Caco-2 (cell line): ENCODE measurements around the gene AP3S2. TPM values are rescaled to one million over a fixed set of nuclear protein-coding genes. Genes with fewer than 3 reads are reported as not detected.

Source experiments
- BruUV-seq: library from RNA; stranded (reverse); fragments of 400-500 nt; replicated peaks from 2 replicates; lab custom pipeline; 2021; lab: Mats Ljungman, UMichigan
- CTCF ChIA-PET: fragments of 300-600 bp; sonication (Branson Sonifier 250); formaldehyde crosslinking; loops from one replicate; lab custom pipeline; 2022; ENCODE audit warnings: antibody characterized with exemption; lab: Charles Lee
- POLR2A ChIA-PET: fragments of 300-600 bp; sonication (Branson Sonifier 250); formaldehyde crosslinking; loops from one replicate; lab custom pipeline; 2022; ENCODE audit warnings: antibody characterized with exemption; lab: Charles Lee
- DNase-seq, 2 experiments: peaks; one replicate each; pipeline versions ENCODE4 v3.0.0 to v3.0.0-alpha.2; 2020 to 2022
- H3K27me3 ChIP-seq: replicated peaks from 2 replicates; pipeline ENCODE4 v1.6.0; 2011; ENCODE audit warnings: low read length; ENCODE audit not compliant: control insufficient read depth, insufficient read depth
- H3K36me3 ChIP-seq: 2 replicates; pipeline ENCODE4 v1.5.1; 2011; ENCODE audit warnings: low read length; ENCODE audit not compliant: control insufficient read depth, insufficient read depth
- H3K4me1 ChIP-seq: fragments of 250-450 bp; sonication (Bioruptor Pico); 2 replicates; pipeline ENCODE4 v1.5.1; 2020; ENCODE audit warnings: mild to moderate bottlenecking
- H3K4me3 ChIP-seq: 2 replicates; pipeline ENCODE4 v1.5.1; 2011; ENCODE audit warnings: low read depth, mild to moderate bottlenecking, control low read depth, low read length
- H3K9me3 ChIP-seq: fragments of 250-450 bp; sonication (Bioruptor Pico); 2 replicates; pipeline ENCODE4 v1.5.1; 2020; ENCODE audit warnings: mild to moderate bottlenecking, moderate library complexity
- H3K27ac Mint-ChIP-seq: one replicate; pipeline ENCODE4 v1.8.0; 2022; ENCODE audit warnings: mixed read lengths; ENCODE audit not compliant: unreplicated experiment
- H3K27me3 Mint-ChIP-seq: one replicate; pipeline ENCODE4 v1.8.0; 2022; ENCODE audit warnings: mixed read lengths; ENCODE audit not compliant: insufficient read depth, unreplicated experiment
- H3K36me3 Mint-ChIP-seq: one replicate; pipeline ENCODE4 v1.8.0; 2022; ENCODE audit warnings: mild to moderate bottlenecking, mixed read lengths; ENCODE audit not compliant: insufficient read depth, unreplicated experiment
- H3K4me1 Mint-ChIP-seq: one replicate; pipeline ENCODE4 v1.8.0; 2022; ENCODE audit warnings: low read depth, mixed read lengths; ENCODE audit not compliant: unreplicated experiment
- H3K4me3 Mint-ChIP-seq: one replicate; pipeline ENCODE4 v1.8.0; 2022; ENCODE audit warnings: mild to moderate bottlenecking, moderate library complexity, mixed read lengths; ENCODE audit not compliant: unreplicated experiment
- H3K9me3 Mint-ChIP-seq: one replicate; pipeline ENCODE4 v1.8.0; 2022; ENCODE audit warnings: mixed read lengths; ENCODE audit not compliant: unreplicated experiment
- CTCF ChIP-seq, 2 experiments: fragments of 200-600 bp in 1 of 2; IDR thresholded peaks; 1 replicate in 1 of 2; 2 replicates in 1 of 2; pipeline versions ENCODE4 v1.5.1 to v1.8.0; 2011 to 2022; ENCODE audit warnings: antibody characterized with exemption in 1 of 2, control low read depth in 1 of 2, inconsistent platforms in 1 of 2, low read depth in 1 of 2, low read length in 1 of 2, mild to moderate bottlenecking in 1 of 2, moderate library complexity in 1 of 2; ENCODE audit not compliant: insufficient read depth in 1 of 2, severe bottlenecking in 1 of 2, unreplicated experiment in 1 of 2
- intact Hi-C: fragments of 100-400 bp; cut with micrococcal nuclease; formaldehyde crosslinking; loops from one replicate; pipeline ENCODE4 v1.10.0; 2022; ENCODE audit not compliant: unreplicated experiment
- total RNA-seq: library from RNA; stranded (reverse); gene quantifications from 2 replicates; pipeline ENCODE4 v1.2.3, GENCODE V29; 2022

AP3S2 gene
- total RNA-seq, 1 experiment from 2014 or later: 28.1 TPM

GRCh38 chr15:89904519-89904918, 10.7 kb upstream of the AP3S2 start:
- Histone ChIP-seq H3K27me3 (no peaks in the 10 kb centered on the region), H3K4me3 (no peak overlapping the region), H3K4me1 (peaks cover 4% of the 10 kb centered on the region), H3K36me3 (no peaks in the 10 kb centered on the region), H3K9me3 (no peaks in the 10 kb centered on the region)
- H3K9me3 Mint-ChIP-seq: no peaks in the 10 kb centered on the region
- peaks cover 9% of the 10 kb centered on the region for H3K36me3 Mint-ChIP-seq
- no peak overlapping the region for H3K27ac Mint-ChIP-seq
- ChIA-PET CTCF (no interaction called here), POLR2A (no interaction called here)
- TF ChIP-seq CTCF (IDR thresholded peaks at IDR 0.05; ENCODE audit: insufficient read depth in 1 of 2, low read depth in 1 of 2, low read length in 1 of 2, severe bottlenecking in 1 of 2, unreplicated experiment in 1 of 2): no peak
- intact Hi-C loops: no loop called here
- H3K4me3 Mint-ChIP-seq: no peak overlapping the region
- no peak for DNase-seq
- no peaks in the 10 kb centered on the region for H3K27me3 Mint-ChIP-seq
- H3K4me1 Mint-ChIP-seq: peaks cover 13% of the 10 kb centered on the region
- BruUV-seq: no TSS peak

- no peak overlapping the region for H3K4me3 Mint-ChIP-seq
- ChIA-PET CTCF (interaction anchor here (1.2 kb wide), 1 partner anchor 68 kb away, joined by 4 read pairs; no protein-coding TSS in a partner anchor), POLR2A (no interaction called here)
- H3K27me3 Mint-ChIP-seq: no peaks in the 10 kb centered on the region
- no peaks in the 10 kb centered on the region for H3K9me3 Mint-ChIP-seq
- no peak for TF ChIP-seq CTCF (IDR thresholded peaks at IDR 0.05; ENCODE audit: insufficient read depth in 1 of 2, low read depth in 1 of 2, low read length in 1 of 2, severe bottlenecking in 1 of 2, unreplicated experiment in 1 of 2)
- peaks cover 7% of the 10 kb centered on the region for H3K4me1 ChIP-seq
- no peak overlapping the region for H3K4me3 ChIP-seq
- H3K36me3 ChIP-seq: no peaks in the 10 kb centered on the region
- peaks cover 6% of the 10 kb centered on the region for H3K36me3 Mint-ChIP-seq
- no peaks in the 10 kb centered on the region for H3K27me3 ChIP-seq
- no TSS peak for BruUV-seq
- no peaks in the 10 kb centered on the region for H3K9me3 ChIP-seq
- no peak overlapping the region for H3K27ac Mint-ChIP-seq
- DNase-seq: no peak
- intact Hi-C loops: no loop called here
- peaks cover 16% of the 10 kb centered on the region for H3K4me1 Mint-ChIP-seq
Observed at GRCh38 chr15:89903858-89904130, 10.0 kb upstream of the AP3S2 start.

GRCh38 chr15:89903015-89903857, 9.4 kb upstream of the AP3S2 start:
- POLR2A ChIA-PET: no interaction called here
- peaks cover 6% of the 10 kb centered on the region for H3K36me3 Mint-ChIP-seq
- CTCF ChIA-PET: interaction anchor here (1.2 kb wide), 1 partner anchor 68 kb away, joined by 4 read pairs; no protein-coding TSS in a partner anchor

More at GRCh38 chr15:89903015-89903857, 9.4 kb upstream of the AP3S2 start:
- no TSS peak for BruUV-seq
- intact Hi-C loops: no loop called here
- Histone ChIP-seq H3K9me3 (no peaks in the 10 kb centered on the region), H3K27me3 (no peaks in the 10 kb centered on the region), H3K4me1 (peaks cover 7% of the 10 kb centered on the region), H3K4me3 (no peak overlapping the region), H3K36me3 (no peaks in the 10 kb centered on the region)
- Mint-ChIP-seq H3K4me3 (no peak overlapping the region), H3K9me3 (no peaks in the 10 kb centered on the region), H3K27ac (no peak overlapping the region), H3K27me3 (no peaks in the 10 kb centered on the region), H3K4me1 (peaks cover 16% of the 10 kb centered on the region)
- TF ChIP-seq CTCF (IDR thresholded peaks at IDR 0.05; ENCODE audit: insufficient read depth in 1 of 2, low read depth in 1 of 2, low read length in 1 of 2, severe bottlenecking in 1 of 2, unreplicated experiment in 1 of 2): no peak
- DNase-seq: no peak
